ENCODE measurements around the gene RBM10.

The RBM10 gene

GRCh38 chrX:47138171-47138570 is 6.8 kb upstream of the RBM10 start:
- no peak for DNase-seq
- no peak overlapping the region for H3K27ac ChIP-seq
- TF ChIP-seq, protein P1, sequence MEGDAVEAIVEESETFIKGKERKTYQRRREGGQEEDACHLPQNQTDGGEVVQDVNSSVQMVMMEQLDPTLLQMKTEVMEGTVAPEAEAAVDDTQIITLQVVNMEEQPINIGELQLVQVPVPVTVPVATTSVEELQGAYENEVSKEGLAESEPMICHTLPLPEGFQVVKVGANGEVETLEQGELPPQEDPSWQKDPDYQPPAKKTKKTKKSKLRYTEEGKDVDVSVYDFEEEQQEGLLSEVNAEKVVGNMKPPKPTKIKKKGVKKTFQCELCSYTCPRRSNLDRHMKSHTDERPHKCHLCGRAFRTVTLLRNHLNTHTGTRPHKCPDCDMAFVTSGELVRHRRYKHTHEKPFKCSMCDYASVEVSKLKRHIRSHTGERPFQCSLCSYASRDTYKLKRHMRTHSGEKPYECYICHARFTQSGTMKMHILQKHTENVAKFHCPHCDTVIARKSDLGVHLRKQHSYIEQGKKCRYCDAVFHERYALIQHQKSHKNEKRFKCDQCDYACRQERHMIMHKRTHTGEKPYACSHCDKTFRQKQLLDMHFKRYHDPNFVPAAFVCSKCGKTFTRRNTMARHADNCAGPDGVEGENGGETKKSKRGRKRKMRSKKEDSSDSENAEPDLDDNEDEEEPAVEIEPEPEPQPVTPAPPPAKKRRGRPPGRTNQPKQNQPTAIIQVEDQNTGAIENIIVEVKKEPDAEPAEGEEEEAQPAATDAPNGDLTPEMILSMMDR (IDR thresholded peaks at IDR 0.05; ENCODE audit: low read depth, low read length, missing control alignments) = no peak
- H3K36me3 ChIP-seq (replicated peaks) = peaks cover 4% of the 10 kb centered on the region
- no peak overlapping the region for H3K4me3 ChIP-seq (ENCODE audit: low read depth, low read length)
- in situ Hi-C loops (cut with HindIII; ENCODE audit: low pct_ligation_motif_present, low sequenced_read_pairs) = no loop called here
- H3K27me3 ChIP-seq (replicated peaks) = no peaks in the 10 kb centered on the region

GRCh38 chrX:47143894-47144625 is 961 bp upstream of the RBM10 start:
- TF ChIP-seq, protein P1 (IDR thresholded peaks at IDR 0.05; ENCODE audit: low read depth, low read length, missing control alignments) = no peak
- Histone ChIP-seq H3K36me3 (replicated peaks) (peaks cover 4% of the 10 kb centered on the region), H3K4me3 (ENCODE audit: low read depth, low read length) (peak overlapping the region; percentile 77), H3K27ac (peak overlapping the region; percentile 72), H3K27me3 (replicated peaks) (no peaks in the 10 kb centered on the region)
- no peak for DNase-seq
- in situ Hi-C loops (cut with HindIII; ENCODE audit: low pct_ligation_motif_present, low sequenced_read_pairs) = no loop called here

DNA sequence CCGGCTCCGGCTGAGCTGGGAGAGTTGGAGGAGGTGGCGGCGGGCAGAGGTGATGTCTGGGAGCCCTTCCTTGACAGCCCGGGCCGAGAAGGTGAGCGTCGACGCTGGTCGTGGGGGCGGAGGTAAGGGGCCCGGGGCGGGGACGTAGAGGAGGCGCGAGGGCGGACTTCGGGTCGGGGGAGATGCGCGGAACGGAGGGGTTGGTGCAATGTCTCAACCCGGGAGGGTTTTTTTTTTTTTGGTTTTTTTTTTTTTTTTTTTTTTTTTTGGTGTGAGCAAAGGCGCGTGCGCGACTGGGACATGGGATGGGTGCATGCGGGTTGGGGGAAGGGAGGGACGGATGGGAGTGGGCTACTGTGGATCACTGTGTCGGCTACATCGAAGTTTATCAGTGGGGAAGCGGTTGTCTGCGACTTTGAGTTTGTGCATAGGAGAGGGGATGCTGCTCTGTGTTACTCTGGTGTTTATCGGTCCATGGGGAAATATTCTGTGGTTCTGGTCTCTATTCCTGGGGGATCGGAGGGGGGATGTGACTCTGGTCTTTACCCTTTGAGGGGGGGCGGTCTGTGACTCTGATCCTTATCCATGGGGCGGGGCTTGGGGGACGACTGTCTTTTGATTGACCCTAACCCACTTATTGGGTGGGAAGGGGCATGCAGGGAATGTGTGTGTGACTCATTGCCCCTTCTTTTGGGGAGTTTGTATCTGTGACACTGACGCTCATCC is 537 bp downstream of the RBM10 start:
- peaks cover 4% of the 10 kb centered on the region for H3K36me3 ChIP-seq (replicated peaks)

DNA sequence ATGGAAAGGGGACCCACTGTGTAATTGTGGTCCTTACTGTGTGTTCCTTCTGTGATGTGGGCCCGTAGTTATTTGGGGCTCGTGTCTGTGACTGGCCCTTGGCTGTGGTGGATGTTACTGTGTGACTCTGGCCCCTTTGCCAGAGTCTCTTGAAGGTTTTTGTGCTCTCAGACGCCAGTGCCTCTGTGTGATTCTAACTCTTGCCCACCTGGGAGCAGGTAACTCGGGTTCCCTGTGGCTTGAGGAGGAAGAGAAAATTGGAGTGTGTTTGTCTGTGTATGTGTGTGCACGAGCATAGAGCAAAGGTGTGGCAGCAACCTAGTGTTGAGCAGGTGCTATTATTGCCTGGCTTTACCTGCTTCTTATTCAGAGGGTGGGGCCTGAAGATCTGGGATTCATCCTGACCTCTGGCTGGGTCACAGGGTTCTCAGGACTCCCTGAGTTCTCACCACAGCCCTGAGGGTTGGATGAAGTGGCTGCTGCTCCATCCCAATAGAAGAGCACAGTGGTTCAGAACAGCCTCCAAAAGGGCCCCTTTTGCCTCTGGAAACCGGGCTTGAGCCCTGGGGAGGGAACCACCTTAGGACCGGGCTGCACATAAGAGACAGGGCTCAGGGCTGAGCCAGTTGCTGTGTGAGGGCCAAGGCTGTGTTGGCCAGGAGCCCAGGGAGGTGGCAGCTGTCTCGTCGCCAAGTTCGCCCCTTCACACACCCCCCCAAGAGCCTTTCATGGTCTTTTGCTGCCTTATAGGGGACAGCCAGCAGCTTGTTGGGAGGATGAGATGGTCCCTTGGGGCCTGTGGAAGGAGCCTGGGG is 1.3 kb downstream of the RBM10 start:
- in situ Hi-C loops (cut with HindIII; ENCODE audit: low pct_ligation_motif_present, low sequenced_read_pairs) = no loop called here
- no peaks in the 10 kb centered on the region for H3K27me3 ChIP-seq (replicated peaks)
- DNase-seq = no peak
- peak overlapping the region; percentile 77 for H3K4me3 ChIP-seq (ENCODE audit: low read depth, low read length)
- TF ChIP-seq, protein P1 (IDR thresholded peaks at IDR 0.05; ENCODE audit: low read depth, low read length, missing control alignments) = no peak
- H3K36me3 ChIP-seq (replicated peaks) = peaks cover 4% of the 10 kb centered on the region
- no peak overlapping the region for H3K27ac ChIP-seq

More for the DNA sequence above, 537 bp downstream of the RBM10 start:
- Histone ChIP-seq H3K27ac (peak overlapping the region; percentile 72), H3K4me3 (ENCODE audit: low read depth, low read length) (peak overlapping the region; percentile 77), H3K27me3 (replicated peaks) (no peaks in the 10 kb centered on the region)
- DNase-seq = no peak
- in situ Hi-C loops (cut with HindIII; ENCODE audit: low pct_ligation_motif_present, low sequenced_read_pairs) = no loop called here
- TF ChIP-seq, protein P1 (IDR thresholded peaks at IDR 0.05; ENCODE audit: low read depth, low read length, missing control alignments) = no peak

- Histone ChIP-seq H3K36me3 (replicated peaks) (peaks cover 3% of the 10 kb centered on the region), H3K4me3 (ENCODE audit: low read depth, low read length) (peak overlapping the region; percentile 77), H3K27ac (no peak overlapping the region), H3K27me3 (replicated peaks) (no peaks in the 10 kb centered on the region)
- DNase-seq = no peak
- in situ Hi-C loops (cut with HindIII; ENCODE audit: low pct_ligation_motif_present, low sequenced_read_pairs) = no loop called here
- TF ChIP-seq, protein P1 (IDR thresholded peaks at IDR 0.05; ENCODE audit: low read depth, low read length, missing control alignments) = no peak
Observed at GRCh38 chrX:47146936-47147859, 2.2 kb downstream of the RBM10 start.

Measured in brain microvascular endothelial cell (primary cell).